Muscle layer of colon (tissue), 2 donors: Measurements from ENCODE around the gene PCDHA5.
"Not testable (repeated sequence)": the region's sequence is repeated elsewhere in the genome, so short reads cannot be mapped to it uniquely, and the experiment has no call there.

Experiments used
- H3K27ac ChIP-seq: one replicate; pipeline ENCODE4 v1.7.0; 2013; ENCODE audit warnings: low read depth, mild to moderate bottlenecking, low read length, moderate library complexity
- H3K27me3 ChIP-seq, 2 donors: one replicate each; pipeline ENCODE4 v1.7.0; 2013; ENCODE audit warnings: low read length in 2 of 2, mild to moderate bottlenecking in 2 of 2; ENCODE audit not compliant: insufficient read depth in 2 of 2, control insufficient read depth in 1 of 2
- H3K36me3 ChIP-seq: one replicate; pipeline ENCODE4 v1.7.0; 2013; ENCODE audit warnings: mild to moderate bottlenecking, low read length; ENCODE audit not compliant: insufficient read depth
- H3K4me1 ChIP-seq: one replicate; pipeline ENCODE4 v1.7.0; 2013; ENCODE audit warnings: mild to moderate bottlenecking, low read length; ENCODE audit not compliant: insufficient read depth
- H3K4me3 ChIP-seq, 2 donors: one replicate each; pipeline ENCODE4 v1.7.0; 2013; ENCODE audit warnings: low read length in 2 of 2, low read depth in 1 of 2, mild to moderate bottlenecking in 1 of 2, moderate library complexity in 1 of 2
- H3K9ac ChIP-seq: one replicate; pipeline ENCODE4 v1.7.0; 2013; ENCODE audit warnings: low read length
- H3K9me3 ChIP-seq: one replicate; pipeline ENCODE4 v1.7.0; 2013; ENCODE audit warnings: mild to moderate bottlenecking, low read length
- donor health status: abdominal sarcoma.
- donor health status: Adenocarcinoma of cecum.

The PCDHA5 gene

DNA sequence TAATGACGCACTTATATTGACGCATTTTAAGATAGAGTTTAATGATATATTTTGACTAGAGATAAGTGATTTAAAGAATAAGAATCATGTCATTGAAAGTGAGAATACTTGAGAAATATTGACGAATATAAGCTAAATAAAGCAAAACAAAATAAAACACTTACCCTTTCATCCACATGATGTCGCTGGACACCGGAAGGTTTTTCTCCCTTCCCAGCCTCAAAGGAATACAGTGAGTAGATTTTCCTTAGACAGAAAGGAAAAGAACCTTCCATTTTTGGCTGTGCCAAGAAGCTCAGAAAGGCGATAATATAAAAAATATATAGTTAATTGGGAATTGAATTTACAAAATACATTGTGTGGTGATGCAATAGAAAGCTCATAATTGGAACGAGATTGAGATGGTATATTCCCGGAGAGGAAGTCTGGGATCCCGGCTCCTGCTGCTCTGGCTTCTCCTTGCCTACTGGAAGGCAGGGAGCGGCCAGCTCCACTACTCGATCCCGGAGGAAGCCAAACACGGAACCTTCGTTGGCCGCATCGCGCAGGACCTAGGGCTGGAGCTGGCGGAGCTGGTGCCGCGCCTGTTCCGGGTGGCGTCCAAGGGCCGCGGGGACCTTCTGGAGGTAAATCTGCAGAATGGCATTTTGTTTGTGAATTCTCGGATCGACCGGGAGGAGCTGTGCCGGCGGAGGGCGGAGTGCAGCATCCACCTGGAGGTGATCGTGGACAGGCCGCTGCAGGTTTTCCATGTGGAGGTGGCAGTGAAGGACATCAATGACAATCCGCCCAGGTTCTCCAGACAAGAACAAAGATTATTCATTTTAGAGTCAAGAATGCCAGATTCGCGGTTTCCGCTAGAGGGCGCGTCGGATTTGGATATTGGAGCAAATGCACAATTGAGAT lies at the start of gene PCDHA5:
Gene PCDHA5, plus strand, starts transcription at position 239 of the 906 bp plus-strand sequence.
- Histone ChIP-seq H3K27me3 (no peaks in the 10 kb centered on the region), H3K9me3 (peaks cover 5% of the 10 kb centered on the region), H3K4me1 (no peaks in the 10 kb centered on the region), H3K27ac (no peak within 1 kb of the TSS), H3K36me3 (no peaks in the 10 kb centered on the region), H3K9ac (no peak within 1 kb of the TSS), H3K4me3 (no peak within 1 kb of the TSS)

DNA sequence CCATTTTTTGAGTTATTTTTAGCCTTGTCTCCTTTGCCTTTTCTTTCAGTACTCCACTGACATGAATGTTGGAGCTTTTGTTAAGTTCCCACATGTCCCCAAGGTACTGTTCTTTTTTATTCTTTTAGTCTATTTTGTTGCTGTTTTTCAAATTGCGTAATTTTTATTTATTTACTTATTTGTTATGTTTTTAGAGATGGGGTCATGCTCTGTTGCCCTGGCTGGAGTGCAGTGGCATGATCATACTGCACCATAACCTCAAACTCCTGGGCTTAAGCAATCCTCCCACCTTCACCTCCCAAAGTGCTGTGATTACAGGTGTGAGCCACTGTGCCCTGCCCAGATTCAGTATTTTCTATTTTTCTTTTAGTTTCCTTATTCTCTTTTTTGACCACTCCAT lies 40.9 kb upstream of the PCDHA5 start:
- Histone ChIP-seq H3K4me3 (no peak overlapping the region), H3K9me3 (peaks cover 5% of the 10 kb centered on the region), H3K36me3 (no peaks in the 10 kb centered on the region), H3K27me3 (no peaks in the 10 kb centered on the region), H3K9ac (no peak overlapping the region), H3K27ac (no peak overlapping the region), H3K4me1 (no peaks in the 10 kb centered on the region)

DNA sequence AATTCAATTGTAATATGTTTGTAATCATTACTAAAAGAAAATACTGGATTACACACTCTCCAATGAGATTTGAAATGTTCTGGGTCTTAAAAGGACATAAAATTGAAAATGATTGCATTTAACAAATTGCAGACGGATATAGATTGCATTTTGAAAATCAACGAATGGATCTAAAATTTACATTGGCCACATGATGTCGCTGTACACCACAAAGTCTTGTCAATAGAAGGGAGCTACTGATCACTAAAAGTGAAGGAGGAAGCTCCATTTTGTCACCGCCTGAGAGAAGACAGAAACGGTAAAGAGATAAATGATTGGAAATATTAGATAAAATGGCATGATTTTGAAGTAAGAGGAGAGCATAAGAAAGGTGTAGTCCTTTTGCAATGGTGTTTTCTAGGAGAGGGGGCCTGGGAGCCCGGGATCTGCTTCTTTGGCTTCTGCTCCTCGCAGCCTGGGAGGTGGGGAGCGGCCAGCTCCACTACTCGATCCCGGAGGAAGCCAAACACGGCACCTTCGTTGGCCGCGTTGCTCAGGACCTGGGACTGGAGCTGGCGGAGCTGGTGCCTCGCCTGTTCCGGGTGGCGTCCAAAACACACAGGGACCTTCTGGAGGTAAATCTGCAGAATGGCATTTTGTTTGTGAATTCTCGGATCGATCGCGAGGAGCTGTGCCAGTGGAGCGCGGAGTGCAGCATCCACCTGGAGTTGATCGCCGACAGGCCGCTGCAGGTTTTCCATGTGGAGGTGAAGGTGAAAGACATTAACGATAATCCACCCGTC lies 35.3 kb upstream of the PCDHA5 start, which contains the start of gene PCDHA1:
Gene PCDHA1, plus strand, starts transcription at position 236 of the 782 bp plus-strand sequence.
- H3K27ac ChIP-seq, result no peak within 1 kb of the TSS
- peaks cover 15% of the 10 kb centered on the region for H3K9me3 ChIP-seq
- H3K27me3 ChIP-seq, result no peaks in the 10 kb centered on the region
- H3K4me3 ChIP-seq, result no peak within 1 kb of the TSS
- H3K9ac ChIP-seq, result no peak within 1 kb of the TSS
- no peaks in the 10 kb centered on the region for H3K36me3 ChIP-seq
- no peaks in the 10 kb centered on the region for H3K4me1 ChIP-seq

DNA sequence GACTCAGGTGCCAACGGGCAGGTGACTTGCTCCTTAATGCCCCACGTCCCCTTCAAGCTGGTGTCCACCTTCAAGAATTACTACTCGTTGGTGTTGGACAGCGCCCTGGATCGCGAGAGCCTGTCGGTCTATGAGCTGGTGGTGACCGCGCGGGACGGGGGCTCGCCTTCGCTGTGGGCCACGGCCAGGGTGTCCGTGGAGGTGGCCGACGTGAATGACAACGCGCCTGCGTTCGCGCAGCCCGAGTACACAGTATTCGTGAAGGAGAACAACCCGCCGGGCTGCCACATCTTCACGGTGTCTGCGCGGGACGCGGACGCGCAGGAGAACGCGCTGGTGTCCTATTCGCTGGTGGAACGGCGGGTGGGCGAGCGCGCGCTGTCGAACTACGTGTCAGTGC lies 34.0 kb upstream of the PCDHA5 start:
- not testable (repeated sequence) for H3K27ac ChIP-seq, H3K9ac ChIP-seq, H3K27me3 ChIP-seq, H3K4me3 ChIP-seq, H3K9me3 ChIP-seq, H3K36me3 ChIP-seq, H3K4me1 ChIP-seq

DNA sequence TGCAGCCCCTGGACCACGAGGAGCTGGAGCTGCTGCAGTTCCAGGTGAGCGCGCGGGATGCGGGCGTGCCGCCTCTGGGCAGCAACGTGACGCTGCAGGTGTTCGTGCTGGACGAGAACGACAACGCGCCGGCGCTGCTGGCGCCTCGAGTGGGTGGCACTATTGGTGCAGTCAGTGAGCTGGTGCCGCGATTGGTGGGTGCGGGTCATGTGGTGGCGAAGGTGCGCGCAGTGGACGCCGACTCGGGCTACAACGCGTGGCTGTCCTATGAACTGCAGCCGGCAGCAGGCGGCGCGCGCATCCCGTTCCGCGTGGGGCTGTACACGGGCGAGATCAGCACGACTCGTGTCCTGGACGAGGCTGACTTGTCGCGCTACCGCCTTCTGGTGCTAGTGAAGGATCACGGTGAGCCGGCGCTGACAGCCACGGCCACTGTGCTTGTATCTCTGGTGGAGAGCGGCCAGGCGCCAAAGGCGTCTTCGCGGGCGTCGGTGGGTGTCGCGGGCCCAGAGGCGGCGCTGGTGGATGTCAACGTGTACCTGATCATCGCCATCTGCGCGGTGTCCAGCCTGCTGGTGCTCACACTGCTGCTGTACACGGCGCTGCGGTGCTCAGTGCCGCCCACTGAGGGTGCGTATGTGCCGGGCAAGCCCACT lies 33.4 kb upstream of the PCDHA5 start:
- H3K27me3 ChIP-seq, result not testable (repeated sequence)

DNA sequence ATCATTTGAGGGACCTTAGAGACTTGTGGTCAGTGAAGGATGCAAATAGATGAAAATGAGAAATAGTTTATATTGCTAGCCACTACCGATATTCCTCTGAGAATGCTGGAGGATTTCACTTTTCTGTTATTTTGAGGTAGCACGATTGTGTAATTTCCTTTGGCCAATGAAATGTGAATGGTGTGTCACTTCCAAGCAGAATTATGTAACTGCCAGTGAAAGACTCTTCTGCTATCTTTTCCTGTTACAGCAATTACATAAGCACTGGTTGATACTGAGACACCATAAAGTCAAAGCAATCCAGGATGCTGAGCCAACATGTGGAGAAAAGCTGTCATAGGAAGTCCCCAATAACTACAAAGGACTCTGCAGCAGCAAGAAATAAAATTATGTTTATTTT lies 30.3 kb upstream of the PCDHA5 start:
- no peak overlapping the region for H3K27ac ChIP-seq
- H3K4me1 ChIP-seq, result no peaks in the 10 kb centered on the region
- no peak overlapping the region for H3K9ac ChIP-seq
- H3K36me3 ChIP-seq, result no peaks in the 10 kb centered on the region
- H3K27me3 ChIP-seq, result no peaks in the 10 kb centered on the region
- H3K4me3 ChIP-seq, result no peak overlapping the region
- H3K9me3 ChIP-seq, result peaks cover 18% of the 10 kb centered on the region

More for the DNA sequence above, 33.4 kb upstream of the PCDHA5 start:
- H3K4me3 ChIP-seq, H3K36me3 ChIP-seq, H3K4me1 ChIP-seq, H3K27ac ChIP-seq, H3K9me3 ChIP-seq, H3K9ac ChIP-seq: not testable (repeated sequence)

DNA sequence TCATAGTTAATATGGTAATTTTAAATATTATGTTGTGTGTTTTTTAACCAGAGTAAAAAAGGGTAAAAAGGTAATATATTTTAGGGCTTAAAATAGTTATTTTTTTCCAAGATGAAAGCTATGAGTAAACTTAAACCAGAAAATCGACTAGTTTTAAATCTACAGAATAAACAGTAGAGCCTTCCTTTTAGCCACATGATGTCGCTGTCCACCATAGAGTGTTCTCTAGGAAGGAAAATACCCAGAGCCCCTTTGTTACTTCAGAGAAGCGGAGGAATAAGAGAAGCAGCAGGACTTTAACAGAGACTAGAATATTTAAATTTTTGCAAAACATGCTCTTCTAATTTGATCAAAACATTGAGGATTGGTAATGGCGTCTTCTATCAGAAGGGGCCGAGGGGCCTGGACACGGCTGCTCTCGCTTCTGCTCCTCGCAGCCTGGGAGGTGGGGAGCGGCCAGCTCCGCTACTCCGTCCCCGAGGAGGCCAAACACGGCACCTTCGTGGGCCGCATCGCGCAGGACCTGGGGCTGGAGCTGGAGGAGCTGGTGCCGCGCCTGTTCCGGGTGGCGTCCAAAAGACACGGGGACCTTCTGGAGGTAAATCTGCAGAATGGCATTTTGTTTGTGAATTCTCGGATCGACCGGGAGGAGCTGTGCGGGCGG lies 26.7 kb upstream of the PCDHA5 start, which contains the start of gene PCDHA2:
Gene PCDHA2, plus strand, starts transcription at position 258 of the 664 bp plus-strand sequence.
- H3K9ac ChIP-seq, result no peak within 1 kb of the TSS
- no peaks in the 10 kb centered on the region for H3K4me1 ChIP-seq
- no peak within 1 kb of the TSS for H3K27ac ChIP-seq
- no peak within 1 kb of the TSS for H3K4me3 ChIP-seq
- no peaks in the 10 kb centered on the region for H3K27me3 ChIP-seq
- peaks cover 8% of the 10 kb centered on the region for H3K9me3 ChIP-seq
- no peaks in the 10 kb centered on the region for H3K36me3 ChIP-seq

DNA sequence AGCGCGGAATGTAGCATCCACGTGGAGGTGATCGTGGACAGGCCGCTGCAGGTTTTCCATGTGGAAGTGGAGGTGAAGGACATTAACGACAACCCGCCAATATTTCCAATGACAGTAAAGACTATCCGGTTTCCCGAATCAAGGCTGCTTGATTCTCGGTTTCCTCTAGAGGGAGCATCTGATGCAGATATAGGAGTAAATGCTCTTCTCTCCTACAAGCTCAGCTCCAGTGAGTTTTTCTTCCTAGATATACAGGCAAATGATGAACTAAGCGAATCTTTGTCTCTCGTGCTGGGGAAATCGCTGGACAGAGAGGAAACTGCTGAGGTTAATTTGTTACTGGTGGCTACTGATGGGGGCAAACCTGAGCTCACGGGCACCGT lies 26.2 kb upstream of the PCDHA5 start:
- no peak overlapping the region for H3K4me3 ChIP-seq
- no peaks in the 10 kb centered on the region for H3K36me3 ChIP-seq
- peaks cover 8% of the 10 kb centered on the region for H3K9me3 ChIP-seq
- H3K4me1 ChIP-seq, result no peaks in the 10 kb centered on the region
- no peak overlapping the region for H3K27ac ChIP-seq
- H3K9ac ChIP-seq, result no peak overlapping the region
- H3K27me3 ChIP-seq, result no peaks in the 10 kb centered on the region

DNA sequence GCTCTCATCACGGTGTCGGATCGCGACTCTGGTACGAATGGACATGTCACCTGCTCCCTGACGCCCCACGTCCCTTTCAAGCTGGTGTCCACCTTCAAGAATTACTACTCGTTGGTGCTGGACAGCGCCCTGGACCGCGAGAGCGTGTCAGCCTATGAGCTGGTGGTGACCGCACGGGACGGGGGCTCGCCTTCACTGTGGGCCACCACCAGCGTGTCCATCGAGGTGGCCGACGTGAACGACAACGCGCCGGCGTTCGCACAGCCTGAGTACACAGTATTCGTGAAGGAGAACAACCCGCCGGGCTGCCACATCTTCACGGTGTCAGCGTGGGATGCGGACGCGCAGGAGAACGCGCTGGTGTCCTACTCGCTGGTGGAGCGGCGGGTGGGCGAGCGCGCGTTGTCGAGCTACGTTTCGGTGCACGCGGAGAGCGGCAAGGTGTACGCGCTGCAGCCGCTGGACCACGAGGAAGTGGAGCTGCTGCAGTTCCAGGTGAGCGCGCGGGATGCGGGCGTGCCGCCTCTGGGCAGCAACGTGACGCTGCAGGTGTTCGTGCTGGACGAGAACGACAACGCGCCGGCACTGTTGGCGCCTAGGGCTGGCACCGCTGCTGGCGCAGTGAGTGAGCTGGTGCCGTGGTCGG lies 25.2 kb upstream of the PCDHA5 start:
- H3K27me3 ChIP-seq, H3K27ac ChIP-seq, H3K4me3 ChIP-seq, H3K9ac ChIP-seq, H3K4me1 ChIP-seq, H3K9me3 ChIP-seq, H3K36me3 ChIP-seq: not testable (repeated sequence)

DNA sequence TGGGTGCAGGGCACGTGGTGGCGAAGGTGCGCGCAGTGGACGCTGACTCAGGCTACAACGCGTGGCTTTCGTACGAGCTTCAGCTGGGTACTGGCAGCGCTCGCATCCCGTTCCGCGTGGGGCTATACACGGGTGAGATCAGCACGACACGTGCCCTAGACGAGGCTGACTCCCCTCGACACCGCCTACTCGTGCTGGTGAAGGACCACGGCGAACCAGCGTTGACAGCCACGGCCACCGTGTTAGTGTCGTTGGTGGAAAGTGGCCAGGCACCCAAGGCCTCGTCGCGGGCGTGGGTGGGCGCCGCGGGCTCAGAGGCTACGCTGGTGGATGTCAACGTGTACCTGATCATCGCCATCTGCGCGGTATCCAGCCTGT lies 24.7 kb upstream of the PCDHA5 start:
- Histone ChIP-seq H3K36me3 (no peaks in the 10 kb centered on the region), H3K9ac (no peak overlapping the region), H3K9me3 (peaks cover 8% of the 10 kb centered on the region), H3K4me3 (no peak overlapping the region), H3K4me1 (no peaks in the 10 kb centered on the region), H3K27ac (no peak overlapping the region), H3K27me3 (no peaks in the 10 kb centered on the region)
